B cell (primary cell): ENCODE results near the gene CHST3.

ENCODE experiments used
- EZH2 ChIP-seq: IDR thresholded peaks from 2 replicates; pipeline ENCODE4 v1.6.1; 2012; ENCODE audit warnings: borderline replicate concordance, low read depth, mild to moderate bottlenecking, moderate library complexity, low read length; ENCODE audit not compliant: insufficient read depth, poor library complexity, severe bottlenecking
- TF ChIP-seq, protein P1 (sequence below): fragments of 200-600 bp; IDR thresholded peaks from one replicate; pipeline ENCODE4 v1.8.0; 2022; ENCODE audit warnings: antibody characterized with exemption, mild to moderate bottlenecking

DNA sequence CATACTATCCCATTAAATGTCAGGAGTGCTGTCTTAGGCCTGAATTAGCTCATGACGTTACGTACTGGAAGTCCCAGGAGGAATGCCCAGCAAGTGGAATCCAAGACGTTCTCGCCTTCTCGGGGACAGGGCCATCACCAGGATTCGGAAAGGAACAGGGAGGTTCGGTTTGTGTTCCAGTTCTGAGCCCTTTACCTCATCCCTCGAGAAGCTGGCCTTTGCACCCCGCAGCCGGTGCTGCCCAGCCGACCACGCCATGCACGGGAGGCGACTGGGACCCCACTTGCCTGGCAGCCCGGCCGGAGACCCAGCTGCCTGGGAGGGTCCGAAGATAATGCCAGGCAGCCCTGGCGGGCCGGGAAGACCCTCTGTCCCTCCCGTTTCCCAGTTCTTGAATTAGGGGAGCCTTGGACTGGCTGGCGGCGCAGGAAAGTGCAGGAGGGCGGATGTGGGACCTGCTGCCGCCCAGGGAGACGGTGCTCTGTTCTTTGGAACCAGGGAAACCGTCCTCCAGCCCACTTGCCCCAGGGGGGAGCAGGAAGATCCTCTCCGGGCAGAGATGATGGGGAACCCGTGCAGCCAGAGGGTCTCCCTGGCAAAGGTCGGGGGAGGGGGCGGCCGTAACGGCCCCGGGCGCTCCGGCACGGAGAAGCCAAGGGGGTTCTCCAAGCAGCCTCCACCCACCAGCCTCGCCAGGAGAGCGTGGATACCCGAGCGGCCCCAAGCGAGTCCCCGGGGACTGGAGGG lies 671 bp upstream of the CHST3 start:
- TF ChIP-seq, protein P1, sequence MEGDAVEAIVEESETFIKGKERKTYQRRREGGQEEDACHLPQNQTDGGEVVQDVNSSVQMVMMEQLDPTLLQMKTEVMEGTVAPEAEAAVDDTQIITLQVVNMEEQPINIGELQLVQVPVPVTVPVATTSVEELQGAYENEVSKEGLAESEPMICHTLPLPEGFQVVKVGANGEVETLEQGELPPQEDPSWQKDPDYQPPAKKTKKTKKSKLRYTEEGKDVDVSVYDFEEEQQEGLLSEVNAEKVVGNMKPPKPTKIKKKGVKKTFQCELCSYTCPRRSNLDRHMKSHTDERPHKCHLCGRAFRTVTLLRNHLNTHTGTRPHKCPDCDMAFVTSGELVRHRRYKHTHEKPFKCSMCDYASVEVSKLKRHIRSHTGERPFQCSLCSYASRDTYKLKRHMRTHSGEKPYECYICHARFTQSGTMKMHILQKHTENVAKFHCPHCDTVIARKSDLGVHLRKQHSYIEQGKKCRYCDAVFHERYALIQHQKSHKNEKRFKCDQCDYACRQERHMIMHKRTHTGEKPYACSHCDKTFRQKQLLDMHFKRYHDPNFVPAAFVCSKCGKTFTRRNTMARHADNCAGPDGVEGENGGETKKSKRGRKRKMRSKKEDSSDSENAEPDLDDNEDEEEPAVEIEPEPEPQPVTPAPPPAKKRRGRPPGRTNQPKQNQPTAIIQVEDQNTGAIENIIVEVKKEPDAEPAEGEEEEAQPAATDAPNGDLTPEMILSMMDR, result no peak
- no peak for TF ChIP-seq EZH2
